Raji (cell line): ENCODE measurements around the gene SH3D19.

Experiments
- POLR2A ChIP-seq: IDR thresholded peaks from 2 replicates; pipeline ENCODE4 v1.6.1; 2011; ENCODE audit warnings: low read depth, low read length, control low read depth; ENCODE audit not compliant: insufficient read depth

Gene SH3D19

GRCh38 chr4:151324752-151325110, 674 bp downstream of the SH3D19 start:
- no peak for TF ChIP-seq POLR2A

DNA sequence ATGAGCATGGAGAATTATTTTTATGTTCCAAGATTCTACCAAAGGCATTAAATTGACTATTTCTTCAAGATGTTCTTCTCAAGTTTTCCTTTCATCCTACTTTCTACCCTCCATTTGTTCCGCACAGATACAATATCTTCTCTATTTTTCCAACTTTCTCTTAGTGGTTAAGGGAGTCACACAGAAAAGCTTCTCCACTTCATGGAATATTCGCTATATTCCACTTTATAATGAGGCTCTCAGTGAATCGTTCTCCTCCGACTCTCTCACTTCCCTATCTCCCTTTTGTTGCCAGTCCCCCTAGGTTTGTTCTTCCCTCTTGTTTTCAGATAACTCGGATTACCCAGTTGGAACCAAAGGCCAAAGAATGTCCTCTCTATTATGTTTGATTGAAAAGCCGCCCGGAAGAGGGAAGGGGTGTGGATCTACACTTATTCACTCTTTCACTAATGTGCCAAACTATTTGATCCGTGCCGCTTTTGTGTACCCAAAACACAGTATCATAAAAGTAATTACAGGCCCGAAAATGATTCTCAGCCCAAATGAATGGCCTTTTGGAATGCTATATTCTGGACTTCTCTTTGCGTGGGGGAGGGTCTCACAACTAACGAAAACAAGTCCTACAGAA, 1.2 kb downstream of the SH3D19 start:
- TF ChIP-seq POLR2A = no peak

DNA sequence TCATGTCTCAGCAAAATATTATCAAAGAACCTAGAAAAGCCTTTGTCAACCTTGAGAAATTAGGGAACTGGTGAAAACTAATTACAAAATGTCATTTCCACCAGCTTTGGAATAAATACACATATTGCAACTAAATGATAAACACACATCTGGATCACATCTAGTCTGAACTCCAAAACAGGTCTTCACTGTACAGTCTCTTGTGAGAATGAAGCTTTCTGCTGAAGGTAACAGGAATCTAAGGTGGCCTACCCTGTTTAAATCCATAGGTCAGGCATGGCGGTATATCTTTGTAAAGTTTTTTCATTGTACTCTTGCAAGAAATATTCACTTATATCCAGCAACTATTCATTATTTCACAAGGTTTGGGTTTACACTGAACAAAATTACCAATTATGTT, 1.7 kb downstream of the SH3D19 start:
- no peak for TF ChIP-seq POLR2A

GRCh38 chr4:151322570-151322969, 2.8 kb downstream of the SH3D19 start:
- no peak for TF ChIP-seq POLR2A

- TF ChIP-seq POLR2A = no peak
These were observed 3.8 kb downstream of the SH3D19 start for GRCh38 chr4:151321586-151321985.

- no peak for TF ChIP-seq POLR2A
These were observed 5.9 kb downstream of the SH3D19 start for GRCh38 chr4:151319490-151319889.

- TF ChIP-seq POLR2A = no peak
These were observed 6.9 kb downstream of the SH3D19 start for GRCh38 chr4:151318307-151319006.

- no peak for TF ChIP-seq POLR2A
These were observed 8.8 kb downstream of the SH3D19 start for GRCh38 chr4:151316645-151317044.

DNA sequence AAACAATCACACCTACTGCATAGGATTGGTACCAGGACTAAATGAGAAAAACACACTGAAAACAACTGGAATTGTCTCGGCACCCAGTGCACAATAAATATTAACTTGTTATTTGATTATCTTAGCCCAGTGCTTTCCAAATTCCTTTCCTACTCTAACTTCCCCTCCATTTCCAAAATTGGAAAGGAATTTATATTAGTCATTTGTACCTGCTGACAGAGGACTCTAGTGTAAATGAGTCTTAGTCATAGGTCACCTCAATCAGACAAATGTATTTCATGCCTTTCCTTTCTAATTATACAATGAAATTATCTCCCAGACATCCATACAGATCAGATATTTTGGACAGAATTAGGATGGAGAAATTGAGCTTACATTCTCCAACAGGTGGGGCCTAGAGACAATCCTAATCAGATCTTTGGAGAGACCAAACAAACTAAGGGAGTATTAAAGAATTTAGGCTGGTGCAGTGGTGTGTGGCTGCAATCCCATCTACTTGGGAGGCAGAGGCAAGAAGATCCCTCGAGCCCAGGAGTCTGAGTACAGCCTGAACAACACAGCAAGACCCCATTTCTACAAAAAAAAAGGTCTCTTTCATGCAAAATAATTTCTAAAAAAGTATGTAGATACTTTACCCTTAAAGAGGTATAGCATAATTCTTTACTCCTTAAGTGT, 10.1 kb downstream of the SH3D19 start:
- TF ChIP-seq POLR2A = no peak

GRCh38 chr4:151314479-151314878, 10.9 kb downstream of the SH3D19 start:
- no peak for TF ChIP-seq POLR2A

DNA sequence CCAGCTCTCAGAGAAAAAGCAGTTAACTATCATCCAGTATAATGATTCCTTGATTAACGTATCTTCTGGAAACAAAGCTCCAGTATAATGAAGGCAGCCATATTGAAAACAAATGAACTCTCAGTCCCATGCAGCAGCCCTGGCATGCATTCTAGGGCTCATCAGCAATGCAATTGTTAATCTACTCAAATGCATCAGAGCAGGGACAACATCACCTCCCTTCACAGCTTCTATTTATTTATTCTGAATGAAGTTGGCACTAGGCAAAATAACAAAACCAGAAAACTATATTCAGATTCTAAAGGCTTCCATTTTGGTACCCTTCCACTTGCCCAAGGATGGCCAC, 11.4 kb downstream of the SH3D19 start:
- no peak for TF ChIP-seq POLR2A

- no peak for TF ChIP-seq POLR2A
These were observed 11.9 kb downstream of the SH3D19 start for GRCh38 chr4:151313306-151314009.

GRCh38 chr4:151310124-151310728, 15.2 kb downstream of the SH3D19 start:
- no peak for TF ChIP-seq POLR2A

- TF ChIP-seq POLR2A = no peak
These were observed 20.6 kb downstream of the SH3D19 start for GRCh38 chr4:151304755-151305154.

GRCh38 chr4:151304226-151304625, 21.2 kb downstream of the SH3D19 start:
- no peak for TF ChIP-seq POLR2A
